ENCODE data around the gene CRYL1. TPM values are rescaled to one million over a fixed set of nuclear protein-coding genes. Genes with fewer than 3 reads are reported as not detected.

CRYL1 gene
- total RNA-seq, 3 donors from 2014 or later (not counting 1 experiment from before 2014, with no cell fraction given), result 13.4 to 15.8 (median 14.9) TPM

GRCh38 chr13:20566898-20567874 is 41.5 kb upstream of the CRYL1 start, which contains the start of gene IFT88:
Gene IFT88, plus strand, starts transcription at chr13:20567157. Its CDS starts 7,229 bp downstream, at chr13:20574386.
- H3K4me1 ChIP-seq (ENCODE audit: control insufficient read depth, insufficient read depth, low read length), result peaks cover 16% of the 10 kb centered on the region
- Mint-ChIP-seq H3K27me3 (ENCODE audit: low read depth in 2 of 2) (no peaks in the 10 kb centered on the region), H3K4me3 (peak within 1 kb of the TSS; percentile 93), H3K4me1 (peaks cover 14 to 17% of the 10 kb centered on the region in 2 donors), H3K27ac (peak within 1 kb of the TSS; percentile 90 to 94), H3K9me3 (peaks cover 2 to 3% of the 10 kb centered on the region in 2 donors), H3K36me3 (no peaks in the 10 kb centered on the region)
- H3K9me3 ChIP-seq (ENCODE audit: control insufficient read depth, insufficient read depth, low read length), result peaks cover 4% of the 10 kb centered on the region
- peak; percentile 75 to 83 for DNase-seq
- ATAC-seq, result peak; percentile 88 to 95 (median 89)
- 2% methylated on average over 67 of the region's 74 CpGs for WGBS (ENCODE audit: insufficient coverage)
- H3K4me3 ChIP-seq (ENCODE audit: low read length), result peak within 1 kb of the TSS; percentile 64
- TF ChIP-seq CTCF (IDR thresholded peaks at IDR 0.05), result no peak
- intact Hi-C loops (cut with micrococcal nuclease), result no loop called here
- H3K27ac ChIP-seq (ENCODE audit: low read length), result peak within 1 kb of the TSS; percentile 76
- H3K36me3 ChIP-seq (ENCODE audit: control insufficient read depth, insufficient read depth, low read length), result no peaks in the 10 kb centered on the region
- H3K27me3 ChIP-seq (ENCODE audit: control insufficient read depth, insufficient read depth, low read length), result no peaks in the 10 kb centered on the region

GRCh38 chr13:20566468-20566897 is 40.8 kb upstream of the CRYL1 start:
- no peak for DNase-seq
- no peak for ATAC-seq
- Histone ChIP-seq H3K36me3 (ENCODE audit: control insufficient read depth, insufficient read depth, low read length) (no peaks in the 10 kb centered on the region), H3K9me3 (ENCODE audit: control insufficient read depth, insufficient read depth, low read length) (peaks cover 4% of the 10 kb centered on the region), H3K27ac (ENCODE audit: low read length) (peak overlapping the region; percentile 44), H3K4me3 (ENCODE audit: low read length) (peak overlapping the region; percentile 64), H3K27me3 (ENCODE audit: control insufficient read depth, insufficient read depth, low read length) (no peaks in the 10 kb centered on the region), H3K4me1 (ENCODE audit: control insufficient read depth, insufficient read depth, low read length) (peaks cover 16% of the 10 kb centered on the region)
- intact Hi-C loops (cut with micrococcal nuclease), result no loop called here
- Mint-ChIP-seq H3K4me1 (peaks cover 14 to 17% of the 10 kb centered on the region in 2 donors), H3K27ac (peak overlapping the region; percentile 90 to 94), H3K27me3 (ENCODE audit: low read depth in 2 of 2) (no peaks in the 10 kb centered on the region), H3K36me3 (no peaks in the 10 kb centered on the region), H3K9me3 (peaks cover 2 to 3% of the 10 kb centered on the region in 2 donors), H3K4me3 (peak overlapping the region; percentile 93)
- TF ChIP-seq CTCF (IDR thresholded peaks at IDR 0.05), result no peak
- WGBS (ENCODE audit: insufficient coverage), result 4% methylated on average over 19 of the region's 21 CpGs

DNA sequence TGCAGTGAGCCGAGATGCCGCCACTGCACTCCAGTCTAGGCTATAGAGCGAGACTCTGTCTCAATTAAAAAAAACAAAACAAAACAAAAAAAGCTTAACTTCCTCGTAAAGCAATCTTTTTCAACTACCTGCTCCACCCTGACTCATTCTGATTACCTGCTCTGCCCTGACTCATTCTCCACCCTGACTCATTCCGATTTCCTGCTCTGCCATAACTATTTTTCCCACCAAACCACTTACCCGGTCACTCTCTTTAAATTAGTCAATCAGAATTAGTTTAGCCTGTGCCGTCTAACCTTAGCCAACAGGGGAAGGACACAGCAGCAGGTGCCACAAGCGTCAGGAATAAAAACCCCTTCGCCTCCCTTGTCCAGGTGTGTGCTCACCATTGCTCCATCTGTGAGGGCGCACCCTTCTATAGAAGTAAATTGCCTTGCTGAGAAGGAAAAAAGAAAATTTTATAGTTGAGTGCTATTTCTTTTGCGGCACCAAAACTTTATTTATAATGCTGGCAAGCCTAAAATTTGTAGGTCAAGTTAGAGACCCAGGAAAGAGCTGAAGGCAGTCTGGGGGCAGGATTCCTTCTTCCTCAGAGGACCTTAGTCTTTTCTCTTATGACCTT is 39.6 kb upstream of the CRYL1 start:
- ATAC-seq (no peak), DNase-seq (no peak)
- intact Hi-C loops (cut with micrococcal nuclease), result no loop called here
- H3K4me1 ChIP-seq (ENCODE audit: control insufficient read depth, insufficient read depth, low read length), result peaks cover 16% of the 10 kb centered on the region
- no peaks in the 10 kb centered on the region for H3K27me3 ChIP-seq (ENCODE audit: control insufficient read depth, insufficient read depth, low read length)
- Mint-ChIP-seq H3K27ac (peak overlapping the region in 1 of 2 donors; percentile 34), H3K9me3 (peaks cover 2 to 3% of the 10 kb centered on the region in 2 donors), H3K4me3 (peak overlapping the region; percentile 56), H3K36me3 (no peaks in the 10 kb centered on the region), H3K27me3 (ENCODE audit: low read depth in 2 of 2) (no peaks in the 10 kb centered on the region), H3K4me1 (peaks cover 14 to 17% of the 10 kb centered on the region in 2 donors)
- H3K9me3 ChIP-seq (ENCODE audit: control insufficient read depth, insufficient read depth, low read length), result peaks cover 4% of the 10 kb centered on the region
- H3K27ac ChIP-seq (ENCODE audit: low read length), result no peak overlapping the region
- H3K36me3 ChIP-seq (ENCODE audit: control insufficient read depth, insufficient read depth, low read length), result no peaks in the 10 kb centered on the region
- H3K4me3 ChIP-seq (ENCODE audit: low read length), result no peak overlapping the region
- TF ChIP-seq CTCF (IDR thresholded peaks at IDR 0.05), result no peak
- WGBS (ENCODE audit: insufficient coverage), result 96% methylated on average over 11 of the region's 11 CpGs

Measured in natural killer cell (primary cell).